Endodermal cell (in vitro differentiated cells): ENCODE measurements around the gene TRPV4. TPM values are rescaled to one million over a fixed set of nuclear protein-coding genes. Genes with fewer than 3 reads are reported as not detected.
A peak's percentile ranks its signal among the peaks of the same experiment; 100 is the strongest.

Experiments used
- DNase-seq: peaks from one replicate; pipeline ENCODE4 v3.0.0-alpha.2; 2017
- H3K27ac ChIP-seq: 2 replicates; pipeline ENCODE4 v1.5.1; 2013; ENCODE audit warnings: mild to moderate bottlenecking, low read depth, low read length, moderate library complexity
- H3K27me3 ChIP-seq: 2 replicates; pipeline ENCODE4 v1.6.1; 2013; ENCODE audit warnings: mild to moderate bottlenecking, low read length, moderate library complexity; ENCODE audit not compliant: insufficient read depth, control insufficient read depth, poor library complexity, severe bottlenecking
- H3K36me3 ChIP-seq: 2 replicates; pipeline ENCODE4 v1.7.0; 2013; ENCODE audit warnings: mild to moderate bottlenecking, low read length, moderate library complexity; ENCODE audit not compliant: control insufficient read depth, insufficient read depth
- H3K4me1 ChIP-seq: one replicate; pipeline ENCODE4 v1.7.0; 2013; ENCODE audit warnings: low read length; ENCODE audit not compliant: control insufficient read depth, insufficient read depth
- H3K4me3 ChIP-seq: 2 replicates; pipeline ENCODE4 v1.5.1; 2013; ENCODE audit warnings: mild to moderate bottlenecking, low read length, moderate library complexity
- H3K9ac ChIP-seq: 2 replicates; pipeline ENCODE4 v1.6.1; 2013; ENCODE audit warnings: mild to moderate bottlenecking, low read length, moderate library complexity; ENCODE audit not compliant: poor library complexity, severe bottlenecking; ENCODE audit errors: extremely low read depth
- H3K9me3 ChIP-seq: 2 replicates; pipeline ENCODE4 v1.6.1; 2013; ENCODE audit warnings: mild to moderate bottlenecking, low read length, moderate library complexity; ENCODE audit not compliant: control insufficient read depth
- H3K27ac Mint-ChIP-seq: 2 replicates; pipeline ENCODE4 v1.8.0; 2020; ENCODE audit warnings: mixed read lengths
- H3K27me3 Mint-ChIP-seq: 2 replicates; pipeline ENCODE4 v1.8.0; 2021; ENCODE audit warnings: mild to moderate bottlenecking, mixed read lengths; ENCODE audit not compliant: insufficient read depth
- H3K36me3 Mint-ChIP-seq: 2 replicates; pipeline ENCODE4 v1.8.0; 2020; ENCODE audit warnings: low read depth, mixed read lengths
- H3K4me1 Mint-ChIP-seq: 2 replicates; pipeline ENCODE4 v1.8.0; 2020; ENCODE audit warnings: mixed read lengths
- H3K4me3 Mint-ChIP-seq: 2 replicates; pipeline ENCODE4 v1.8.0; 2020; ENCODE audit warnings: mild to moderate bottlenecking, moderate library complexity, mixed read lengths
- H3K9me3 Mint-ChIP-seq: 2 replicates; pipeline ENCODE4 v1.8.0; 2020; ENCODE audit warnings: mild to moderate bottlenecking, mixed read lengths
- CTCF ChIP-seq: fragments of 200-600 bp; sonication (generic); conservative IDR thresholded peaks from 2 replicates; pipeline ENCODE4 v1.5.0; 2021; ENCODE audit warnings: antibody characterized with exemption, mild to moderate bottlenecking
- WGBS, 2 experiments: methylation state at CpG; one replicate each; pipeline versions ENCODE4 v1.1.5 to v1.1.7; 2013; ENCODE audit warnings: missing lambda C conversion rate in 2 of 2, mixed read lengths in 1 of 2; ENCODE audit not compliant: insufficient coverage in 1 of 2, insufficient read length in 1 of 2; 5-methylcytosine and 5-hydroxymethylcytosine counted together
- total RNA-seq, 2 donors: library from RNA; stranded (reverse); fragmentation: NEBNext Ultra II Directional in 1 of 2; extraction: Animal tissue kit (Norgen Biotek cat#: 25700) in 1 of 2; gene quantifications; 2 replicates in 1 of 2; 3 replicates in 1 of 2; pipeline ENCODE4 v1.2.1, GENCODE V29; 2021

The TRPV4 gene
- total RNA-seq, 2 donors from 2014 or later: 14.0 to 14.2 TPM

- Histone ChIP-seq H3K27ac (no peak overlapping the region), H3K9ac (no peak overlapping the region), H3K36me3 (no peaks in the 10 kb centered on the region), H3K27me3 (no peaks in the 10 kb centered on the region), H3K9me3 (no peaks in the 10 kb centered on the region), H3K4me3 (no peak overlapping the region), H3K4me1 (no peaks in the 10 kb centered on the region)
- H3K4me3 Mint-ChIP-seq: no peak overlapping the region
- no peak for DNase-seq
- peaks cover 5% of the 10 kb centered on the region for H3K4me1 Mint-ChIP-seq
- peak overlapping the region; percentile 74 for H3K27ac Mint-ChIP-seq
- H3K36me3 Mint-ChIP-seq: peaks cover 7% of the 10 kb centered on the region
- no peak for TF ChIP-seq CTCF
- WGBS, 2 experiments: 88 to 100% methylated on average over 2 of the region's 2 CpGs
- H3K27me3 Mint-ChIP-seq: no peaks in the 10 kb centered on the region
- H3K9me3 Mint-ChIP-seq: no peaks in the 10 kb centered on the region
Observed at GRCh38 chr12:109870648-109871047, 37.5 kb upstream of the TRPV4 start.

- Mint-ChIP-seq H3K4me1 (peaks cover 9% of the 10 kb centered on the region), H3K4me3 (no peak overlapping the region), H3K27me3 (no peaks in the 10 kb centered on the region), H3K36me3 (peaks cover 7% of the 10 kb centered on the region), H3K9me3 (no peaks in the 10 kb centered on the region), H3K27ac (no peak overlapping the region)
- TF ChIP-seq CTCF: no peak
- H3K9me3 ChIP-seq: no peaks in the 10 kb centered on the region
- no peaks in the 10 kb centered on the region for H3K36me3 ChIP-seq
- H3K4me3 ChIP-seq: no peak overlapping the region
- no peaks in the 10 kb centered on the region for H3K4me1 ChIP-seq
- no peak overlapping the region for H3K9ac ChIP-seq
- 88 to 95% methylated on average over 6 to 9 of the region's 9 CpGs for WGBS, 2 experiments
- H3K27me3 ChIP-seq: no peaks in the 10 kb centered on the region
- DNase-seq: no peak
- no peak overlapping the region for H3K27ac ChIP-seq
Observed at GRCh38 chr12:109868182-109869051, 35.2 kb upstream of the TRPV4 start.

DNA sequence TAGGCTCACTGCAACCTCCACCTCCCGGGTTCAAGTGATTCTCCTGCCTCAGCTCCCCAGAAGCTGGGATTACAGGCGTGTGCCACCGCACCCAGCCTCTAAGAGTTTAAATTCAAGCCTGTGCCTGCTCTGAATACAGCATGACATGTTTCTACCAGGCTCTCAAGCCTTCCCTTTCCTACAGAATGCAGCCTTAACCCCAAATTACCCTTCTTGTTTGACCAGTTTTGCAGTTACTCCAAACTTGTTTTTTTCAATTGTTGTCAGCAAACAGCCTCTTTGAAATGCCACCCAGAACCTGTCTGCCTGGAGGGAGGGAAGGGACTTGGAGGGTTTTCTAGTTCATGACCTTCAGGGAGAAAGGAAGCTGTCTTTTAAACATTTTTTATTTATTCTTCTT, 31.7 kb upstream of the TRPV4 start:
- Mint-ChIP-seq H3K4me3 (no peak overlapping the region), H3K27me3 (no peaks in the 10 kb centered on the region), H3K9me3 (no peaks in the 10 kb centered on the region), H3K36me3 (peaks cover 7% of the 10 kb centered on the region), H3K27ac (peak overlapping the region; percentile 62), H3K4me1 (peaks cover 9% of the 10 kb centered on the region)
- Histone ChIP-seq H3K4me3 (no peak overlapping the region), H3K27ac (no peak overlapping the region), H3K27me3 (no peaks in the 10 kb centered on the region), H3K36me3 (no peaks in the 10 kb centered on the region), H3K9ac (no peak overlapping the region), H3K4me1 (no peaks in the 10 kb centered on the region), H3K9me3 (no peaks in the 10 kb centered on the region)
- 91 to 96% methylated on average over 3 of the region's 3 CpGs for WGBS, 2 experiments
- no peak for TF ChIP-seq CTCF
- DNase-seq: no peak
